Keratinocyte (primary cell): ENCODE data around the gene PALM3.

Experiments
- CTCF ChIP-seq, 3 experiments: IDR thresholded peaks in 1 of 3; conservative IDR thresholded peaks in 1 of 3; optimal IDR thresholded peaks in 1 of 3; 2 replicates in 2 of 3; 3 replicates in 1 of 3; pipeline versions ENCODE3 to v1.5.1; 2011; ENCODE audit warnings: low read length in 3 of 3, mild to moderate bottlenecking in 3 of 3, moderate library complexity in 2 of 3, control low read depth in 1 of 3, inconsistent platforms in 1 of 3; ENCODE audit not compliant: insufficient read depth in 2 of 3; ENCODE audit errors: extremely low read depth in 1 of 3
- EZH2 ChIP-seq: IDR thresholded peaks from one replicate; pipeline ENCODE4 v1.6.1; 2012; ENCODE audit warnings: inconsistent platforms, mild to moderate bottlenecking, low read length, moderate library complexity

GRCh38 chr19:14023404-14024235 is 38.3 kb downstream of the PALM3 start:
- peak; percentile 35 to 47 (median 41) for TF ChIP-seq CTCF (optimal IDR thresholded peaks at IDR 0.05 in 1 of 3, IDR thresholded peaks at IDR 0.05 in 1 of 3, conservative IDR thresholded peaks at IDR 0.05 in 1 of 3; ENCODE audit: extremely low read depth in 1 of 3, insufficient read depth in 2 of 3, low read length in 3 of 3)
- no peak for TF ChIP-seq EZH2
